Lung (tissue), 12 donors: Measurements from ENCODE around the gene LUZP1. TPM values are rescaled to one million over a fixed set of nuclear protein-coding genes. Genes with fewer than 3 reads are reported as not detected.
A peak's percentile ranks its signal among the peaks of the same experiment; 100 is the strongest.

Source experiments
- ATAC-seq: fragments of 200-7000 bp; cut with Tn5 transposase; one replicate; pipeline ENCODE4 v1.9.1; 2020; ENCODE audit warnings: moderate number of reproducible peaks; ENCODE audit not compliant: insufficient read depth, low FRiP score
- DNase-seq, 3 donors: peaks; one replicate each; pipeline ENCODE4 v3.0.0-alpha.2; 2013 to 2017
- H3K27ac ChIP-seq, 2 donors: one replicate each; pipeline ENCODE4 v1.5.1; 2013; ENCODE audit warnings: mild to moderate bottlenecking in 2 of 2, moderate library complexity in 2 of 2, control low read depth in 1 of 2, inconsistent platforms in 1 of 2, low read depth in 1 of 2, low read length in 1 of 2
- H3K27me3 ChIP-seq, 3 donors: one replicate each; pipeline ENCODE4 v1.5.1; 2013; ENCODE audit warnings: low read length in 2 of 3; ENCODE audit not compliant: control insufficient read depth in 3 of 3, insufficient read depth in 3 of 3
- H3K36me3 ChIP-seq, 4 donors: one replicate each; pipeline ENCODE4 v1.5.1; 2013; ENCODE audit warnings: low read length in 4 of 4, mild to moderate bottlenecking in 1 of 4, moderate library complexity in 1 of 4; ENCODE audit not compliant: control insufficient read depth in 4 of 4, insufficient read depth in 4 of 4
- H3K4me1 ChIP-seq, 5 donors: one replicate each; pipeline ENCODE4 v1.5.1; 2013; ENCODE audit warnings: low read length in 5 of 5, mild to moderate bottlenecking in 2 of 5, moderate library complexity in 1 of 5; ENCODE audit not compliant: control insufficient read depth in 5 of 5, insufficient read depth in 5 of 5
- H3K4me3 ChIP-seq: one replicate; pipeline ENCODE4 v1.5.1; 2013; ENCODE audit warnings: mild to moderate bottlenecking, control low read depth, moderate library complexity
- H3K9ac ChIP-seq, 2 donors: one replicate each; pipeline ENCODE4 v1.5.1; 2013; ENCODE audit warnings: low read length in 2 of 2, control low read depth in 1 of 2; ENCODE audit not compliant: insufficient read depth in 1 of 2
- H3K9me3 ChIP-seq, 4 donors: one replicate each; pipeline ENCODE4 v1.5.1; 2013; ENCODE audit warnings: low read length in 3 of 4, mild to moderate bottlenecking in 1 of 4, moderate library complexity in 1 of 4; ENCODE audit not compliant: control insufficient read depth in 4 of 4, insufficient read depth in 3 of 4
- WGBS, 2 donors: extraction: QIAGEN DNeasy Blood & Tissue Kit; methylation state at CpG; one replicate each; pipeline ENCODE4 v1.1.7; 2013; 5-methylcytosine and 5-hydroxymethylcytosine counted together
- polyA plus RNA-seq, 2 donors: library from polyadenylated mRNA; stranded (reverse); fragments of 200-250 nt; gene quantifications; one replicate each; pipeline ENCODE4 v1.2.1, GENCODE V29; 2013
- total RNA-seq, 2 donors: library from RNA; depleted of rRNA in 1 of 2; stranded (reverse); fragments of >200 nt in 1 of 2; gene quantifications; one replicate each; pipeline ENCODE4 v1.2.1, GENCODE V29; 2014 to 2021
- TF ChIP-seq, protein P1 (sequence below): IDR thresholded peaks from 2 replicates; pipeline ENCODE4 v1.5.1; 2012; ENCODE audit warnings: mild to moderate bottlenecking; ENCODE audit errors: control extremely low read depth, extremely low read depth
- donor health status: control.
- donor health status: control.
- donor health status: Bipolar disorder and iron deficiency.
- donor health status: healthy.
- donor health status: DM: yes; HTN: yes; CAD: no.

Gene LUZP1
- total and polyA plus RNA-seq, 4 donors = 4.0 to 27.5 (median 17.7) TPM

DNA sequence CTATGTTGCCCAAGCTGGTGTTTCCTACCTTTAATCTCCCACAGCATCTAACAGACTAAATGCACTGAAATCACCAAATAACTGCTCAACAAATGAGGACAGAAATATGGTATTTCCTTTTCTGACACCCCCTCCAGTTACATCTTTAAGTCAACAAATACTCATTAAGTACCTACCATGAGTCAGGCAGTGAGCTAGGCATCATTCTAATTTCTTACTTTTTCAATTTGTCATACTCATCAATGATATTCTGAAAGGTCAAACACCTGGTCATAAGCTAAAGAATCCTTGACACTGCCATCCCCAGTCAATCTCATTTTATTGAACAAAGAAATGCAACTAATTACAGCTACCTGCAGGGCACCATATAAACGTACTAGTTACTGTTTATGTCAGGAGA lies 36.6 kb downstream of the LUZP1 start:
- Histone ChIP-seq H3K27me3 (no peaks in the 10 kb centered on the region), H3K36me3 (no peaks in the 10 kb centered on the region), H3K4me3 (no peak overlapping the region), H3K4me1 (peaks cover 0 to 10% (median 0%) of the 10 kb centered on the region in 5 donors), H3K27ac (no peak overlapping the region), H3K9me3 (no peaks in the 10 kb centered on the region), H3K9ac (no peak overlapping the region)
- TF ChIP-seq, protein P1, sequence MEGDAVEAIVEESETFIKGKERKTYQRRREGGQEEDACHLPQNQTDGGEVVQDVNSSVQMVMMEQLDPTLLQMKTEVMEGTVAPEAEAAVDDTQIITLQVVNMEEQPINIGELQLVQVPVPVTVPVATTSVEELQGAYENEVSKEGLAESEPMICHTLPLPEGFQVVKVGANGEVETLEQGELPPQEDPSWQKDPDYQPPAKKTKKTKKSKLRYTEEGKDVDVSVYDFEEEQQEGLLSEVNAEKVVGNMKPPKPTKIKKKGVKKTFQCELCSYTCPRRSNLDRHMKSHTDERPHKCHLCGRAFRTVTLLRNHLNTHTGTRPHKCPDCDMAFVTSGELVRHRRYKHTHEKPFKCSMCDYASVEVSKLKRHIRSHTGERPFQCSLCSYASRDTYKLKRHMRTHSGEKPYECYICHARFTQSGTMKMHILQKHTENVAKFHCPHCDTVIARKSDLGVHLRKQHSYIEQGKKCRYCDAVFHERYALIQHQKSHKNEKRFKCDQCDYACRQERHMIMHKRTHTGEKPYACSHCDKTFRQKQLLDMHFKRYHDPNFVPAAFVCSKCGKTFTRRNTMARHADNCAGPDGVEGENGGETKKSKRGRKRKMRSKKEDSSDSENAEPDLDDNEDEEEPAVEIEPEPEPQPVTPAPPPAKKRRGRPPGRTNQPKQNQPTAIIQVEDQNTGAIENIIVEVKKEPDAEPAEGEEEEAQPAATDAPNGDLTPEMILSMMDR = no peak
- ATAC-seq = no peak
- WGBS, 2 donors = 59 to 76% methylated on average over 1 of the region's 1 CpG
- DNase-seq = no peak

DNA sequence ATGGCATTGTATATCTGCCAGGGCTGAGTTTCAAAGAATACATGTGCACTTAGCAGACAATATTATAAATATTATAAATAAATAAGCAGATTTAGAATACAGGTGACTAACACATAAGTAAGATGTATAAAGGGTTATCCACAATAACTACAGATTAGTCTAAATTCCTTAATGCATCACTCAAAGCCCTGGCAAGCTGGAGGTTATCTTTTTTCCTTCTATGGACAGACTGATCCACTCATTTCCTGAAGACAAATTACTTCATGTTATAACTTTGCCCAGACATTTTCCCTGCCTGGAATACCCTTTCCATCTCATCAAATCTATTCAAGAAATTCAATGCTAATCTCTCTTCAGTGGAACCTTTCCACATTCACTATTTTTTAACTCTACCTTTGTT lies 38.8 kb downstream of the LUZP1 start:
- TF ChIP-seq, protein P1 = no peak
- H3K9ac ChIP-seq = no peak overlapping the region

DNA sequence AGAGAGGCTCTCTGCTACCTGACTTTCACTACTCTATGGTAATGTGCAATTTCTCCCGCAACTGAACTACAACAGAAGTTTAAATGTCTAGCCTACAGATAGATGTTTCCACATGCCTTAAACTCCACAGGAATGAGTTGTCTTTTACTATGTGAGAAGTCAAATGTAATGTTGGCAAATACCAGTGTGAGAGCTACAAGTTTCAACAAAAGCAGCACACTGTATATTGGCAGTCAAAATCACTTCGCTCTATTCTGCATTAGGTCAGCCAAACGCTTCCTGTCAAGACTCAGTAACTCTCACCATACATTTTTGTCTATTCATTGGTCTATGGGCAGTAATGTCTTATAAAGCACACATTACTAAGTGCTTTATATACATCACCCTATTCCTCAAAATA lies 41.9 kb downstream of the LUZP1 start:
- Histone ChIP-seq H3K9ac (no peak overlapping the region), H3K9me3 (no peaks in the 10 kb centered on the region), H3K27me3 (no peaks in the 10 kb centered on the region), H3K36me3 (no peaks in the 10 kb centered on the region), H3K4me1 (peaks cover 3 to 39% (median 13%) of the 10 kb centered on the region in 5 donors), H3K27ac (no peak overlapping the region), H3K4me3 (no peak overlapping the region)
- 71 to 80% methylated on average over 3 of the region's 3 CpGs for WGBS, 2 donors
- DNase-seq (peak in 2 of 3 donors; percentile 42 to 67), ATAC-seq (no peak)
- TF ChIP-seq, protein P1 = no peak

More for the DNA sequence above, 38.8 kb downstream of the LUZP1 start:
- no peaks in the 10 kb centered on the region for H3K9me3 ChIP-seq
- no peak for DNase-seq
- H3K4me3 ChIP-seq = no peak overlapping the region
- no peak for ATAC-seq
- H3K27ac ChIP-seq = no peak overlapping the region
- peaks cover 0 to 25% (median 3%) of the 10 kb centered on the region in 5 donors for H3K4me1 ChIP-seq
- no peaks in the 10 kb centered on the region for H3K36me3 ChIP-seq
- H3K27me3 ChIP-seq = no peaks in the 10 kb centered on the region

DNA sequence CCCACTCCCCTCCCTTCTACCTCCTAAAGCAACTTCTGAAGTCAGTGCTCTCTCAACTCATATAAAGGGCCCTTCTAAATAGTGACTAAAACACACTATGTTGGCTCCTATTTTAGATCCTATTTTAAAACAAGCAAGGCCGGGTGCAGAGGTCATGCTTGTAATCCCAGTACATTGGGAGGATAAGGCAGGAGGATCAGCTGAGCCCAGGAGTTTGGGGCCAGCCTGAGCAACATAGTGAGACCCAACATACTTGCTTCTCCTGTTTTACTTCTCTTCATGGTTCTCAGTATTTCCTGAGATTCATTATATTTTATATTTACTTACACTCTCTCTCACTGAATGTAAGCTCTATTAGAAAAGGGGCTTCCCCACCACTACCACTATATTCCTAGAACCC lies 42.5 kb downstream of the LUZP1 start:
- no peaks in the 10 kb centered on the region for H3K9me3 ChIP-seq
- H3K27ac ChIP-seq = no peak overlapping the region
- DNase-seq (no peak), ATAC-seq (no peak)
- 89 to 92% methylated on average over 1 of the region's 1 CpG for WGBS, 2 donors
- H3K27me3 ChIP-seq = no peaks in the 10 kb centered on the region
- peaks cover 4 to 39% (median 13%) of the 10 kb centered on the region in 5 donors for H3K4me1 ChIP-seq
- no peak overlapping the region for H3K4me3 ChIP-seq
- no peaks in the 10 kb centered on the region for H3K36me3 ChIP-seq
- TF ChIP-seq, protein P1 = no peak
- H3K9ac ChIP-seq = no peak overlapping the region
